HG03442 (cell line): ENCODE data around the gene EPN1.
"Not testable (repeated sequence)": the region's sequence is repeated elsewhere in the genome, so short reads cannot be mapped to it uniquely, and the experiment has no call there.

Experiments used
- ATAC-seq: cut with Tn5 transposase; IDR thresholded peaks from one replicate; pipeline ENCODE4 v1.9.1; 2021; ENCODE audit warnings: mild to moderate bottlenecking, moderate library complexity; ENCODE audit not compliant: unreplicated experiment

The EPN1 gene

GRCh38 chr19:55716531-55716930 lies 41.5 kb downstream of the EPN1 start:
- no peak for ATAC-seq

- no peak for ATAC-seq
These were observed 42.2 kb downstream of the EPN1 start for GRCh38 chr19:55717251-55717650.

GRCh38 chr19:55717879-55718711 lies 43.1 kb downstream of the EPN1 start:
- ATAC-seq: not testable (repeated sequence)

- no peak for ATAC-seq
These were observed 45.3 kb downstream of the EPN1 start for GRCh38 chr19:55720214-55720746.

GRCh38 chr19:55720801-55721200 lies 45.8 kb downstream of the EPN1 start:
- ATAC-seq: no peak

- ATAC-seq: no peak
These were observed 48.5 kb downstream of the EPN1 start for GRCh38 chr19:55723491-55723890.

- ATAC-seq: not testable (repeated sequence)
These were observed 55.4 kb downstream of the EPN1 start for GRCh38 chr19:55730378-55730777.

- no peak for ATAC-seq
These were observed 63.3 kb downstream of the EPN1 start, which contains the start of gene NLRP9 for GRCh38 chr19:55738302-55738701. Gene NLRP9 (minus strand): TSS chr19:55738402. CDS start chr19:55738374, 28 bp downstream.

- no peak for ATAC-seq
These were observed 75.7 kb downstream of the EPN1 start for GRCh38 chr19:55750715-55751114.

- no peak for ATAC-seq
These were observed 78.4 kb downstream of the EPN1 start for GRCh38 chr19:55753401-55753800.

GRCh38 chr19:55756808-55757207 lies 81.8 kb downstream of the EPN1 start:
- ATAC-seq: not testable (repeated sequence)

GRCh38 chr19:55758797-55759196 lies 83.8 kb downstream of the EPN1 start, which contains the start of gene RFPL4A:
Gene RFPL4A (plus strand): TSS chr19:55759097. CDS start chr19:55761801, 2,704 bp downstream.
- ATAC-seq: not testable (repeated sequence)
